Activated CD8-positive, alpha-beta memory T cell treated with anti-CD3 and anti-CD28 coated beads for 48 hours (primary cell): Measurements from ENCODE around the gene RASL10A.

Source experiments
- DNase-seq, 3 experiments: peaks; one replicate each; pipeline ENCODE4 v3.0.0-alpha.2; 2020; ENCODE audit warnings: low read depth in 2 of 3, low spot score in 2 of 3

Gene RASL10A

GRCh38 chr22:29339381-29340235, 24.1 kb upstream of the RASL10A start:
- DNase-seq: no peak

GRCh38 chr22:29338398-29338797, 22.9 kb upstream of the RASL10A start:
- no peak for DNase-seq

GRCh38 chr22:29337631-29338284, 22.3 kb upstream of the RASL10A start:
- DNase-seq: no peak

GRCh38 chr22:29336751-29337490, 21.4 kb upstream of the RASL10A start:
- no peak for DNase-seq

GRCh38 chr22:29335656-29336055, 20.2 kb upstream of the RASL10A start:
- DNase-seq: no peak

- no peak for DNase-seq
Observed at GRCh38 chr22:29334696-29335344, 19.3 kb upstream of the RASL10A start.

- DNase-seq: no peak
Observed at GRCh38 chr22:29334148-29334547, 18.7 kb upstream of the RASL10A start.

- DNase-seq: no peak
Observed at GRCh38 chr22:29332886-29333496, 17.5 kb upstream of the RASL10A start.

GRCh38 chr22:29331658-29332300, 16.3 kb upstream of the RASL10A start:
- DNase-seq: no peak

GRCh38 chr22:29331213-29331612, 15.7 kb upstream of the RASL10A start:
- DNase-seq: no peak

- no peak for DNase-seq
Observed at GRCh38 chr22:29330753-29331152, 15.3 kb upstream of the RASL10A start.

GRCh38 chr22:29330291-29330690, 14.8 kb upstream of the RASL10A start:
- no peak for DNase-seq

GRCh38 chr22:29329581-29329980, 14.1 kb upstream of the RASL10A start:
- no peak for DNase-seq

GRCh38 chr22:29328566-29329500, 13.3 kb upstream of the RASL10A start:
- DNase-seq: no peak

GRCh38 chr22:29328055-29328454, 12.6 kb upstream of the RASL10A start:
- no peak for DNase-seq

GRCh38 chr22:29327089-29327764, 11.7 kb upstream of the RASL10A start:
- no peak for DNase-seq

GRCh38 chr22:29326481-29326880, 11.0 kb upstream of the RASL10A start:
- no peak for DNase-seq

GRCh38 chr22:29325785-29326315, 10.4 kb upstream of the RASL10A start:
- DNase-seq: no peak

GRCh38 chr22:29325356-29325755, 9.9 kb upstream of the RASL10A start:
- DNase-seq: no peak
